ENCODE measurements around the gene GARIN1A.

GARIN1A gene

DNA sequence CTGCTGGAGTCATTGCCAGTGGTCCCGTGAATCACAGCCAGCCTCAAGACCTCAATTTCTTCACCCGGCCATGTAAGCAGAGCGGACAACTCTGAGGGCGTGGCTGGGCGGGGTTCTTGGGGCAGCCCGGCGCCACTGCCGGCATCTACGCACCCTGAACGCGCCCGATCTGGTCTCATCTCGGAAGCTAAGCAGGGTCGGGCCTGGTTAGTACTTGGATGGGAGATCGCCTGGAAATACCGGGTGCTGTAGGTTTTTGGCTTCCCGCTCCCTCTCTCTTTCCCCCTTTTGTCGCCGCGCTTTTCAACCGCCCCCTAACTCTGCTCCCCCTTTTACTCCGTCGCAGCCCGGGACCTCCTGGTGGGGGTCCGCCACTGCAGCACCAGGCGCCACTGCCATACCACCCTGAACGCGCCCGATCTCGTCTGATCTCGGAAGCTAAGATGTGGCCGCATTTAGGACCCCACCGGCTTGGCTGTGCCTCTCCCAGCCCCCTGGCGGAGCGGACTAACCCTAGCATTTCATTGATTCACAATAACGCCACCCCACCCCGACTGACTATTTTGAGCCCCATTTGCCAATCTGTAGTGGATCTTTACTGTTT, 25.3 kb downstream of the GARIN1A start:
- no peaks in the 10 kb centered on the region for H3K27me3 ChIP-seq (ENCODE audit: insufficient read depth, low read length, poor library complexity, severe bottlenecking)
- no peaks in the 10 kb centered on the region for H3K4me1 ChIP-seq (ENCODE audit: insufficient read depth, low read length, poor library complexity, severe bottlenecking)
- no peaks in the 10 kb centered on the region for H4K20me1 ChIP-seq (ENCODE audit: insufficient read depth, low read length, poor library complexity, severe bottlenecking)
- H3K36me3 ChIP-seq (ENCODE audit: insufficient read depth, low read length), result no peaks in the 10 kb centered on the region
- no peaks in the 10 kb centered on the region for H3F3A ChIP-seq (ENCODE audit: low read depth)
- H3K9me3 ChIP-seq (ENCODE audit: insufficient read depth, low read depth, low read length), result no peaks in the 10 kb centered on the region
- H3K9me2 ChIP-seq (replicated peaks; ENCODE audit: low read depth, low read length), result no peaks in the 10 kb centered on the region
- H3K4me2 ChIP-seq (ENCODE audit: low read depth, low read length, poor library complexity, severe bottlenecking), result no peak overlapping the region
- H3K4me3 ChIP-seq (ENCODE audit: low read length, poor library complexity, severe bottlenecking), result no peak overlapping the region
- no peak overlapping the region for H2AFZ ChIP-seq (ENCODE audit: low read length)
- H3K79me2 ChIP-seq (ENCODE audit: insufficient read depth, low read length), result no peaks in the 10 kb centered on the region
- no peak for TF ChIP-seq EZH2phosphoT487 (IDR thresholded peaks at IDR 0.05; ENCODE audit: borderline replicate concordance)
- TF ChIP-seq, protein P1, sequence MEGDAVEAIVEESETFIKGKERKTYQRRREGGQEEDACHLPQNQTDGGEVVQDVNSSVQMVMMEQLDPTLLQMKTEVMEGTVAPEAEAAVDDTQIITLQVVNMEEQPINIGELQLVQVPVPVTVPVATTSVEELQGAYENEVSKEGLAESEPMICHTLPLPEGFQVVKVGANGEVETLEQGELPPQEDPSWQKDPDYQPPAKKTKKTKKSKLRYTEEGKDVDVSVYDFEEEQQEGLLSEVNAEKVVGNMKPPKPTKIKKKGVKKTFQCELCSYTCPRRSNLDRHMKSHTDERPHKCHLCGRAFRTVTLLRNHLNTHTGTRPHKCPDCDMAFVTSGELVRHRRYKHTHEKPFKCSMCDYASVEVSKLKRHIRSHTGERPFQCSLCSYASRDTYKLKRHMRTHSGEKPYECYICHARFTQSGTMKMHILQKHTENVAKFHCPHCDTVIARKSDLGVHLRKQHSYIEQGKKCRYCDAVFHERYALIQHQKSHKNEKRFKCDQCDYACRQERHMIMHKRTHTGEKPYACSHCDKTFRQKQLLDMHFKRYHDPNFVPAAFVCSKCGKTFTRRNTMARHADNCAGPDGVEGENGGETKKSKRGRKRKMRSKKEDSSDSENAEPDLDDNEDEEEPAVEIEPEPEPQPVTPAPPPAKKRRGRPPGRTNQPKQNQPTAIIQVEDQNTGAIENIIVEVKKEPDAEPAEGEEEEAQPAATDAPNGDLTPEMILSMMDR (conservative IDR thresholded peaks at IDR 0.05; ENCODE audit: low read length), result no peak
- H3K9ac ChIP-seq (ENCODE audit: low read depth, low read length, poor library complexity, severe bottlenecking), result no peak overlapping the region

DNA sequence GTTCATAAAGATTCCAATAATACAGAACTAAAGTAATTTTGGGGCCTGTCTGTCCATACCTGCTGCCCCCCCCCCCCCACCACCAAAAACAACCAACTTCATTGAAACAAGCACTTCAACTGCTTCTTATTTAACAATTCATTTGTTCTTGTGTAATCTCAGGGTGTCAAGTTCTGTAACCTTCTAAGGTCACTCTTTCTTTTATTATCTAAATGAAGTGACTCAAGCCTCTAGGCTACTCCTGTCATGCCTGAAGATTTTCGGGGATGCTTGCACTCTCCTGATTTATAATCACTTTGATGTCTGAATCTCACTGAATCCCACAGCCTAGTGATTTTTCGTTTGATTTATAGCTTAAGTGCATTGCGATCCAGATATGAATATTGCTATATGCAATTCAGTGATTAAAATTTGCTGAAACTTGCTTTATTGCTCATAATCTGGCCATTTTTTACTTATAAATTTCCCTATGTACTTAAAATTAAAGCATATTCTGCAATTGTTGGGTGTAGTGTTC, 27.2 kb downstream of the GARIN1A start:
- no peaks in the 10 kb centered on the region for H3K4me1 ChIP-seq (ENCODE audit: insufficient read depth, low read length, poor library complexity, severe bottlenecking)
- H4K20me1 ChIP-seq (ENCODE audit: insufficient read depth, low read length, poor library complexity, severe bottlenecking), result no peaks in the 10 kb centered on the region
- no peaks in the 10 kb centered on the region for H3K79me2 ChIP-seq (ENCODE audit: insufficient read depth, low read length)
- no peak overlapping the region for H2AFZ ChIP-seq (ENCODE audit: low read length)
- no peak for TF ChIP-seq EZH2phosphoT487 (IDR thresholded peaks at IDR 0.05; ENCODE audit: borderline replicate concordance)
- TF ChIP-seq, protein P1 (conservative IDR thresholded peaks at IDR 0.05; ENCODE audit: low read length), result no peak
- no peaks in the 10 kb centered on the region for H3K36me3 ChIP-seq (ENCODE audit: insufficient read depth, low read length)
- no peak overlapping the region for H3K4me3 ChIP-seq (ENCODE audit: low read length, poor library complexity, severe bottlenecking)
- no peak overlapping the region for H3K9ac ChIP-seq (ENCODE audit: low read depth, low read length, poor library complexity, severe bottlenecking)
- H3F3A ChIP-seq (ENCODE audit: low read depth), result no peaks in the 10 kb centered on the region
- H3K27me3 ChIP-seq (ENCODE audit: insufficient read depth, low read length, poor library complexity, severe bottlenecking), result no peaks in the 10 kb centered on the region
- H3K4me2 ChIP-seq (ENCODE audit: low read depth, low read length, poor library complexity, severe bottlenecking), result no peak overlapping the region
- H3K9me2 ChIP-seq (replicated peaks; ENCODE audit: low read depth, low read length), result no peaks in the 10 kb centered on the region
- H3K9me3 ChIP-seq (ENCODE audit: insufficient read depth, low read depth, low read length), result no peaks in the 10 kb centered on the region

DNA sequence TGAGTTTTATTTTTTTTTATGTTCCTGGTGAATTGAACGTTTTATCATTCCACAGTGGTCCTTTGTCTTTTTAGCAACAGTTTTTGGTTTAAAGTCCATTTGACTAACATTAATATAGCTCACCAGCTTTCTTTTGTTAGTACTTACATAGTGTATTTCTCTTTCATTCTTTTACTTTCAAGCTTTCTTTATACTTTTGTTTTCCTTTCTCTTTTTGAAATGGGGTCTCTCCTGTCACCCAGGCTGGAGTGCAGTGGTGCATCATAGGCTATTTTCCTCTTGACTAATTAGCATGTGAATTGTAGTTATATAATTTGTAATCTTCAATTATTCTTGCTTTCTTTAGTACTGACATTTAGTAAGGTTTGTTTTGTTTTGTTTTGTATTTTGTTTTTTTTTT, 27.8 kb downstream of the GARIN1A start:
- H3F3A ChIP-seq (ENCODE audit: low read depth), result no peaks in the 10 kb centered on the region
- no peak overlapping the region for H3K4me2 ChIP-seq (ENCODE audit: low read depth, low read length, poor library complexity, severe bottlenecking)
- H3K9ac ChIP-seq (ENCODE audit: low read depth, low read length, poor library complexity, severe bottlenecking), result no peak overlapping the region
- H2AFZ ChIP-seq (ENCODE audit: low read length), result no peak overlapping the region
- H3K4me3 ChIP-seq (ENCODE audit: low read length, poor library complexity, severe bottlenecking), result no peak overlapping the region
- no peaks in the 10 kb centered on the region for H4K20me1 ChIP-seq (ENCODE audit: insufficient read depth, low read length, poor library complexity, severe bottlenecking)
- H3K9me2 ChIP-seq (replicated peaks; ENCODE audit: low read depth, low read length), result no peaks in the 10 kb centered on the region
- no peaks in the 10 kb centered on the region for H3K4me1 ChIP-seq (ENCODE audit: insufficient read depth, low read length, poor library complexity, severe bottlenecking)
- H3K79me2 ChIP-seq (ENCODE audit: insufficient read depth, low read length), result no peaks in the 10 kb centered on the region
- no peaks in the 10 kb centered on the region for H3K27me3 ChIP-seq (ENCODE audit: insufficient read depth, low read length, poor library complexity, severe bottlenecking)
- no peaks in the 10 kb centered on the region for H3K9me3 ChIP-seq (ENCODE audit: insufficient read depth, low read depth, low read length)
- H3K36me3 ChIP-seq (ENCODE audit: insufficient read depth, low read length), result no peaks in the 10 kb centered on the region
- TF ChIP-seq, protein P1 (conservative IDR thresholded peaks at IDR 0.05; ENCODE audit: low read length), result no peak
- no peak for TF ChIP-seq EZH2phosphoT487 (IDR thresholded peaks at IDR 0.05; ENCODE audit: borderline replicate concordance)
